ENCODE measurements around the gene SRGAP3.

SRGAP3 gene

GRCh38 chr3:9151240-9151639, 98.2 kb downstream of the SRGAP3 start:
- ATAC-seq, result no peak
- TF ChIP-seq ISL1 (CRISPR knock-in tag; IDR thresholded peaks at IDR 0.05) (no peak), TSHZ2 (CRISPR knock-in tag; IDR thresholded peaks at IDR 0.05) (no peak), ZC3H10 (CRISPR knock-in tag; IDR thresholded peaks at IDR 0.05) (no peak), PPARA (CRISPR knock-in tag; IDR thresholded peaks at IDR 0.05; ENCODE audit: borderline replicate concordance) (no peak), ARNTL (CRISPR knock-in tag; IDR thresholded peaks at IDR 0.05; ENCODE audit: borderline replicate concordance, low read depth) (no peak)

- TF ChIP-seq CSDC2 (CRISPR knock-in tag; IDR thresholded peaks at IDR 0.05), result no peak
- no peak for TF ChIP-seq RARB (CRISPR knock-in tag; IDR thresholded peaks at IDR 0.05)
- no peak for TF ChIP-seq ESRRG (CRISPR knock-in tag; IDR thresholded peaks at IDR 0.05)
- no peak for TF ChIP-seq OSR1 (CRISPR knock-in tag; IDR thresholded peaks at IDR 0.05)
- no peak for TF ChIP-seq TSHZ2 (CRISPR knock-in tag; IDR thresholded peaks at IDR 0.05)
- no peak for TF ChIP-seq ZNF70 (CRISPR knock-in tag; IDR thresholded peaks at IDR 0.05)
- no peak for TF ChIP-seq ZFP30 (CRISPR knock-in tag; IDR thresholded peaks at IDR 0.05)
- TF ChIP-seq ZNF565 (CRISPR knock-in tag; conservative IDR thresholded peaks at IDR 0.05; ENCODE audit: low read depth), result no peak
- no peak for TF ChIP-seq ZC3H10 (CRISPR knock-in tag; IDR thresholded peaks at IDR 0.05)
- no peak for TF ChIP-seq ARNTL (CRISPR knock-in tag; IDR thresholded peaks at IDR 0.05; ENCODE audit: borderline replicate concordance, low read depth)
- no peak for TF ChIP-seq PPARA (CRISPR knock-in tag; IDR thresholded peaks at IDR 0.05; ENCODE audit: borderline replicate concordance)
- no peak for TF ChIP-seq ZFP3 (CRISPR knock-in tag; IDR thresholded peaks at IDR 0.05)
- TF ChIP-seq TOX (CRISPR knock-in tag; IDR thresholded peaks at IDR 0.05; ENCODE audit: borderline replicate concordance), result no peak
- TF ChIP-seq GLIS3 (CRISPR knock-in tag; IDR thresholded peaks at IDR 0.05), result no peak
- TF ChIP-seq TCF4 (CRISPR knock-in tag; IDR thresholded peaks at IDR 0.05; ENCODE audit: borderline replicate concordance), result no peak
- no peak for TF ChIP-seq BACH2 (CRISPR knock-in tag; IDR thresholded peaks at IDR 0.05; ENCODE audit: borderline replicate concordance)
- TF ChIP-seq CSRNP3 (CRISPR knock-in tag; IDR thresholded peaks at IDR 0.05), result no peak
- ATAC-seq, result no peak
These were observed 99.9 kb downstream of the SRGAP3 start for GRCh38 chr3:9149566-9149965.

- no peak for TF ChIP-seq POU6F1 (CRISPR knock-in tag; IDR thresholded peaks at IDR 0.05; ENCODE audit: borderline replicate concordance, low read depth)
- no peak for ATAC-seq
These were observed 101.6 kb downstream of the SRGAP3 start for GRCh38 chr3:9147896-9148266.

GRCh38 chr3:9147215-9147895, 102.1 kb downstream of the SRGAP3 start:
- ATAC-seq, result no peak
- TF ChIP-seq BACH2 (CRISPR knock-in tag; IDR thresholded peaks at IDR 0.05; ENCODE audit: borderline replicate concordance) (no peak), TCF4 (CRISPR knock-in tag; IDR thresholded peaks at IDR 0.05; ENCODE audit: borderline replicate concordance) (no peak), ZFP3 (CRISPR knock-in tag; IDR thresholded peaks at IDR 0.05) (no peak), OSR1 (CRISPR knock-in tag; IDR thresholded peaks at IDR 0.05) (no peak), POU6F1 (CRISPR knock-in tag; IDR thresholded peaks at IDR 0.05; ENCODE audit: borderline replicate concordance, low read depth) (no peak), RARB (CRISPR knock-in tag; IDR thresholded peaks at IDR 0.05) (no peak), ZNF565 (CRISPR knock-in tag; conservative IDR thresholded peaks at IDR 0.05; ENCODE audit: low read depth) (no peak), CSRNP3 (CRISPR knock-in tag; IDR thresholded peaks at IDR 0.05) (no peak), PPARA (CRISPR knock-in tag; IDR thresholded peaks at IDR 0.05; ENCODE audit: borderline replicate concordance) (no peak), ZC3H10 (CRISPR knock-in tag; IDR thresholded peaks at IDR 0.05) (no peak), CREB5 (CRISPR knock-in tag; IDR thresholded peaks at IDR 0.05; ENCODE audit: low read depth) (no peak)
